Suprapubic skin (tissue), 4 donors: ENCODE data around the gene SERGEF.

Experiments used
- EP300 ChIP-seq: sonication (generic); formaldehyde crosslinking; IDR thresholded peaks from one replicate; pipeline ENCODE4 v1.6.1; 2017; ENCODE audit warnings: antibody characterized with exemption
- POLR2A ChIP-seq, 2 donors: fragments of 450-650 bp; IDR thresholded peaks; one replicate each; pipeline ENCODE4 v1.6.1; 2017; ENCODE audit warnings: antibody characterized with exemption in 2 of 2, mild to moderate bottlenecking in 2 of 2, moderate library complexity in 2 of 2
- POLR2AphosphoS5 ChIP-seq, 3 donors: sonication (generic); formaldehyde crosslinking; IDR thresholded peaks; one replicate each; pipeline ENCODE4 v1.6.1; 2017; ENCODE audit warnings: antibody characterized with exemption in 3 of 3
- TF ChIP-seq, protein P1 (sequence below), 2 donors: fragments of 200-600 bp in 1 of 2; fragments of 450-650 bp in 1 of 2; sonication (generic) in 1 of 2; IDR thresholded peaks; one replicate each; pipeline ENCODE4 v1.5.1; 2016 to 2019; ENCODE audit warnings: antibody characterized with exemption in 2 of 2, mild to moderate bottlenecking in 1 of 2, moderate library complexity in 1 of 2

DNA sequence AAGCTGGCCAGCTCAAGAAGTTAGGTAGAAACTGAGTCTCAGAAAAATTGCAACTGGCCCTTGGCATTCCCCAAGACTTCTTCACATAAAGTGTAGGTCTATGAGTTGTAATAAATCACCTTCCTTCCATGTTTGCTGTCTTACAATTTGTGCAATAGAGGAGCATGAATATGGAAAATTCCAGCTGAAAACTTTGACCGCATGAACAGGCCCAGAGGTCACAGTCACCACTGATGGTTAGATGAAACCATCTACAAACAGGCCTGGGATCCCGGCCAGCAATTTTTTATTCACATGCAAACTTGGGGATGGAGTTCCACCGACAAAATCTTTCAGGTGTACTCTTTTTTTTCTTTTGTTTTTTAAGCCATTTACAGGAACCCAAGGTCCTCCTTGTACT lies 88.1 kb downstream of the SERGEF start:
- TF ChIP-seq, protein P1, sequence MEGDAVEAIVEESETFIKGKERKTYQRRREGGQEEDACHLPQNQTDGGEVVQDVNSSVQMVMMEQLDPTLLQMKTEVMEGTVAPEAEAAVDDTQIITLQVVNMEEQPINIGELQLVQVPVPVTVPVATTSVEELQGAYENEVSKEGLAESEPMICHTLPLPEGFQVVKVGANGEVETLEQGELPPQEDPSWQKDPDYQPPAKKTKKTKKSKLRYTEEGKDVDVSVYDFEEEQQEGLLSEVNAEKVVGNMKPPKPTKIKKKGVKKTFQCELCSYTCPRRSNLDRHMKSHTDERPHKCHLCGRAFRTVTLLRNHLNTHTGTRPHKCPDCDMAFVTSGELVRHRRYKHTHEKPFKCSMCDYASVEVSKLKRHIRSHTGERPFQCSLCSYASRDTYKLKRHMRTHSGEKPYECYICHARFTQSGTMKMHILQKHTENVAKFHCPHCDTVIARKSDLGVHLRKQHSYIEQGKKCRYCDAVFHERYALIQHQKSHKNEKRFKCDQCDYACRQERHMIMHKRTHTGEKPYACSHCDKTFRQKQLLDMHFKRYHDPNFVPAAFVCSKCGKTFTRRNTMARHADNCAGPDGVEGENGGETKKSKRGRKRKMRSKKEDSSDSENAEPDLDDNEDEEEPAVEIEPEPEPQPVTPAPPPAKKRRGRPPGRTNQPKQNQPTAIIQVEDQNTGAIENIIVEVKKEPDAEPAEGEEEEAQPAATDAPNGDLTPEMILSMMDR (IDR thresholded peaks at IDR 0.05) = no peak
- TF ChIP-seq POLR2AphosphoS5 (IDR thresholded peaks at IDR 0.05) = no peak
- no peak for TF ChIP-seq POLR2A (IDR thresholded peaks at IDR 0.05)
- no peak for TF ChIP-seq EP300
